GM12801 (cell line): Measurements from ENCODE around the gene PDLIM5.

ENCODE experiments used
- CTCF ChIP-seq: IDR thresholded peaks from one replicate; pipeline ENCODE4 v1.5.1; 2011; ENCODE audit warnings: control low read depth; ENCODE audit not compliant: insufficient read length; ENCODE audit errors: extremely low read depth

Gene PDLIM5

GRCh38 chr4:94430406-94430805 lies 21.3 kb upstream of the PDLIM5 start:
- no peak for TF ChIP-seq CTCF

GRCh38 chr4:94431388-94431787 lies 20.4 kb upstream of the PDLIM5 start:
- no peak for TF ChIP-seq CTCF

GRCh38 chr4:94434505-94434904 lies 17.2 kb upstream of the PDLIM5 start:
- no peak for TF ChIP-seq CTCF

- TF ChIP-seq CTCF, result no peak
Measured at GRCh38 chr4:94435874-94436273, 15.9 kb upstream of the PDLIM5 start.

GRCh38 chr4:94436512-94436911 lies 15.2 kb upstream of the PDLIM5 start:
- no peak for TF ChIP-seq CTCF

GRCh38 chr4:94439606-94440005 lies 12.1 kb upstream of the PDLIM5 start:
- TF ChIP-seq CTCF, result no peak

- TF ChIP-seq CTCF, result no peak
Measured at GRCh38 chr4:94441838-94442237, 9.9 kb upstream of the PDLIM5 start.

GRCh38 chr4:94442251-94442650 lies 9.5 kb upstream of the PDLIM5 start:
- TF ChIP-seq CTCF, result no peak
